HG03159 (cell line): ENCODE measurements around the gene ABCC3.

ENCODE experiments used
- ATAC-seq: cut with Tn5 transposase; IDR thresholded peaks from one replicate; pipeline ENCODE4 v1.9.1; 2021; ENCODE audit warnings: mild to moderate bottlenecking, moderate library complexity; ENCODE audit not compliant: unreplicated experiment

ABCC3 gene

GRCh38 chr17:50641357-50641756, 6.7 kb downstream of the ABCC3 start:
- ATAC-seq, result no peak

DNA sequence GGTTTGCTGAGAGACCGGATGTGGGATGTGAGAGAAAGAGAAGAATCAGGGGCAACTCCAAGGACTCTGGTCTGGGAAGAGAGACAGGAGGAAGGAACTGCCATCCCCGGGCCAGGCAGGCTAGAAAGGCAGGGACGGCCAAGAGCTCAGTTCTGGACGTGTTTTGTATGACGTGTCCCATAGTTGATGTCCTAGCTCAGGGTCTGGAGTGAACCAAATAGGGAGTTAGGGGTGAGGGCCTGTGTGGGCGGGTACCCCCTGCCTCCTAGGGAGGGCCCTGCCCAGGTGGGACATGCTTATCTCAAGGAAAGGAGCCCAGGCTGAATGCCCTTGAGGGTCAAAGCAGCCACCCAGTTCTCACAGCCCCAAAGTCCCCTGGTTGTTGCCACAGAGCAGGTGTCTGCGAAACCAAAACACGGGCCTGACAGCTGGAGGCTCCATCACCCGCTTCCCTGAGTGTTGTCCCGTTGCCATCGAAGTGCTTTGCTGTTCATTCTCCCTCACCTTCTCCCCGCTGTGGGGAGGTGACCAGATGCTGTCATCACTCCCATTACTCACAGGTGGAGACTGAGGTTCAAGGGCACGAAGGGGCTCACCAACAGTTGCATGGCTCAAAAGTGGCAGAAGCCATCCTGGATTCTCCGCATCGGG, 7.5 kb downstream of the ABCC3 start:
- no peak for ATAC-seq

GRCh38 chr17:50642722-50643656, 8.3 kb downstream of the ABCC3 start:
- ATAC-seq, result no peak

DNA sequence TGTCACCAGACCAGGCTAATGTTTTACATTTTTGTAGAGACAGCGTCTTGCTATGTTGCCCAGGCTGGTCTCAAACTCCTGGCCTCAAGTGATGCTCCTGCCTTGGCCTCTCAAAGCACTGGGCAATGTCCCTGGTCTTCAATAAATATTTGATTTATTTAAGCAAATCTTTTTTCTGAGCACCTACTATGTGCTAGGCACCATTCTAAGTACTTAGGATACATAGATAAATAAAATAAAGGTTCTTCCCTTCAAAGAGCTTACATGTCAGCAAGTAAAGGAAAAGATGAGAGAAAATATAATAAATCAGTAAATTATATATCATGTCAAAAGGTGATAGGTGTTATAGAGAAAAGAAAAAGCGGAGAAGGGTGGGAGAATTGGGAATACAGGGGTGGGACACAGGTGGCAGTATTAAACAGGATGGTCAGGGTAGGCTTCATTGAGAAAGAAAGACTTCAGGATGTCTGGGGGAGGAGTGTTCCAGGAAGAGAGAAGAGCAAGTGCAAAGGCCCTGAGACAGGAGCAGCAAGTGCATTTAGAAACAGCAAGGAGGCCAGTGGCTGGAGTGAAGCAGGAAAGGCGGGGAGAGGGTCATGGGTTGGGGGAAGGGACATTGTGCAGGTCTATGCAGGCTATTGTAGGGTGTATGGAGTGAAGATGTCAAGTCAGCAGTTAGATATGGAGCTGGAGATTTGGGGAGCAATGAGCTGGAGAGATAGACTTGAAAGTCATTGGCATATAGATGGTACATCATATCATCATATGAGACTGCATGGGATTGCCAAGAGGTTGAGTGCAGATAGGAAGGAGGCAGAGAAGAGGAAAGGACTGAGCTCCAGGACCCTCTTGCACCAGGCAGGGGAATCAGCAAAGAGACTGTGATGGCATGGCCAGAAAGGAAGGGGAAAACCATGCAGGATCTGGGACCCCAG, 11.3 kb downstream of the ABCC3 start:
- ATAC-seq, result no peak

- no peak for ATAC-seq
Measured at GRCh38 chr17:50647187-50647586, 12.5 kb downstream of the ABCC3 start.

- no peak for ATAC-seq
Measured at GRCh38 chr17:50649042-50649908, 14.6 kb downstream of the ABCC3 start.

GRCh38 chr17:50651661-50652060, 17.0 kb downstream of the ABCC3 start:
- ATAC-seq, result no peak

DNA sequence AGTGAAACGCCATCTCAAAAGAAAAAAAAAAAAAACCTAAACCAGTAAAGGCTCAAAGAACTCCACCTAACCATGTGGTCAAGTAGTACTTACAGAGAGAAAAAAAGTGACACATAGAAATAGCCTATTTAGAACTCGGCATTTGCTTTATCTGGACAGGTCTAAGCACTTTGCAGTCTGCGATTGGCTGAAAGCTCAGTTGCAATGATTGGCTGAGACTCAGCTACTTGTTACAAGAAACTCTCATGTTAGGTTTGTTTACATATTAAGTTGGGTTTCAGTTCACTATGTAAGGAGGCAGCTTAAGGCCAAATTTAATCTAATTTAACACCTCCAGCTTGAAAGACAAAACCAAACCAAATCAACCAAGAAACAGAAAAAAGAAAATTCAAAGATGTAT, 19.1 kb downstream of the ABCC3 start:
- no peak for ATAC-seq

DNA sequence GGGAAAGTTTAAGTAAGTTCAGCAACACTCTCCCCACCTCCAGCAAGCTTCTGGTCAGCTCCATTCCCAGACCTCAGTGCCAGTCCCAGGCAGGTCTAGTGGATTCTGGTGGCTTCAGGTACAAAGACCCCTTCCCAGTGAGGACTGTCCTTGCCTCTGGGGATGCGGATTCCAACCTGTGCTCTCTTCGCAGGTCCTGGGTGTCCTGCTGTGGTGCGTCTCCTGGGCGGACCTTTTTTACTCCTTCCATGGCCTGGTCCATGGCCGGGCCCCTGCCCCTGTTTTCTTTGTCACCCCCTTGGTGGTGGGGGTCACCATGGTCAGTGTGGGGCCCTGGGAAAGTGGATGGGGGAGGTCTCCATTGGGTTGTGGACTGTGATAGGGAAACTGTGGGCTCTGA, 21.8 kb downstream of the ABCC3 start:
- no peak for ATAC-seq

DNA sequence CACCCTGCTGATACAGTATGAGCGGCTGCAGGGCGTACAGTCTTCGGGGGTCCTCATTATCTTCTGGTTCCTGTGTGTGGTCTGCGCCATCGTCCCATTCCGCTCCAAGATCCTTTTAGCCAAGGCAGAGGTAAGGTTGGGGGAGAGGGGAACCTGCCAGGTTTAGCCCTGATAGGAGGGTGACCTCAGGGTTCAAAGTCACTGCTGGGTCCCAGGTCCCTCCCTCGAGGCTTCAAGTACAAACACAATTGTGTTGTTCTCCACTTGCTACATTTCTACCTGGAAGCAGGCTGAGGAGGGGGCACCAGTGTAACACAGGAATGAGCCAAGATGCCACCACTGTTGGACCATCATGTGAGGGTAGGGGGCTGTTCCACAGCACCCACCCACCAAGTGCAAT, 22.4 kb downstream of the ABCC3 start:
- ATAC-seq, result no peak

DNA sequence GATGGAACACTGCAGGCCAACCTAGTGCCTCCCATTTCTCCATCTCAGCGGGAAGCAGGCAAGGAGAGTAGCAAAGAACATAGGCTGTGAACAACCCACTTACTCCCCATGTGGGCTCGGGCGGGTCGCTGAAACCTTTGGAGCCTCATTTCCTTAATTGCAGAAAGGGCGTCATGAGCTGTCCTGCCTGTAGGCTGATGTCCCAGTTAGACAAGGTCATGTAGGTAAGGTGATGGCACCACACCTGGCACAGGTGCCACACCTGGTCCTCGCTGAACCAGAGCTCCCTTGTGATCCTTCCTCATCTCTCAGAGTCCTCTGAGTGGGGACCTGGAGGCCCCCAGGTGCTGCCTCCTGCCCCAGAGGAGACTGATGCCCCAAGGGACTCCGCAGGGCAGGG, 22.9 kb downstream of the ABCC3 start:
- no peak for ATAC-seq

GRCh38 chr17:50658616-50659015, 23.9 kb downstream of the ABCC3 start:
- ATAC-seq, result no peak

GRCh38 chr17:50659179-50659578, 24.5 kb downstream of the ABCC3 start:
- ATAC-seq, result no peak

DNA sequence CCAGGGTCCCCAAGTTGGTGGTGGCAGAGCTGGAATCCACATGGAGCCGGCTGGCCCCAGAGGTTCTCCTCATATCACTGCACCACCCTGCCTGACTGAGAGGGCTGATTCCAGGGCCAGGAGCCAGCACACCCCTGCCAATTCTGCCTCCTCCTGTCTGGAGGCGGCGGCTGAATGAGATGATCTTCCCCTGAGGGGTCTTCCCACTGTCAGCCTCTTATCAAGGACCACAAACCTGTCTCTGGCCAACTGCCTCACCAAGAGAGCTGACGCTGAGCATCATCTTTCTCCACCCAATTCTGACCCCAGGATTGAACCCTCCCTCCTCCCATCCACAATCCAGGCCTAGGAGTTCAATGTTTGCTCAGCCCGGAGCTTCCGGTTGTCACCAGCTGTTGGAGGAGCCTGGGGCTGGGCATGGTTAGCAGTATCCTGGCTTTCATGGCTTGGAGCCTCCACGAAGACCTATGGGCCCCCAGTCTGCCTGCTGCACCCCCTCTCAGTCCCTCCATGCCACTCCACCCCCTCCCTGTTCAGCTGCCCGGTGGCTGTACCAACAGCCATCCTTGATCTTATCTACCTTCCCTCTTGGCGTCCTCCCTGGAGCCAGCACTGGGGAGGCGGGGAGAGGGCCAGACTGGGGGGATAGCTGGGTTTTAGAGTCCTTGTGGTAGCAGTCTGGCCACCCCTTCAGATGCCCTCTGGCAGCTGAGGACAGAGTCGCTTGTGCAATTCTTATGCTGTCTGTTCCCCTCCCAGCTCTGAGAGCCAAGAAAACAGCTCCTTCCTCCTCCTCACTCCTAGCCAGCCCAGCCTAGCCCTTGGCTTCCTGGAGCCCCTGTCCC, 25.6 kb downstream of the ABCC3 start:
- ATAC-seq, result no peak

DNA sequence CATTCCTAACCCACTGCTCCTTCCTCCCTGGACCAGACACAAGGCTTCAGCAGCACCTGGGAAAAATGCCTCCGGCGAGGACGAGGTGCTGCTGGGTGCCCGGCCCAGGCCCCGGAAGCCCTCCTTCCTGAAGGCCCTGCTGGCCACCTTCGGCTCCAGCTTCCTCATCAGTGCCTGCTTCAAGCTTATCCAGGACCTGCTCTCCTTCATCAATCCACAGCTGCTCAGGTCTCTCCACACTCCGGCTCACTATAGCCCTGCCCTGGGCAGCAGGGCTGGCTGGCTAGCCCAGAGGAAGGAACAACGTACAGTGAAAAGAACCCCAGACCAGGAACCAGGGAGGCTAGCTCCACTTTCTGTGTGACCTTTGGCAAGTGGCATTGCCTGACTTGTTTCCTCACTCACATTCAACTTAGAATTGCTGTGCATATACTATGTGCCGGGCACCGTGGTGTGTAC, 26.2 kb downstream of the ABCC3 start:
- no peak for ATAC-seq

GRCh38 chr17:50661348-50661747, 26.7 kb downstream of the ABCC3 start:
- no peak for ATAC-seq

- ATAC-seq, result no peak
Measured at GRCh38 chr17:50661795-50662391, 27.2 kb downstream of the ABCC3 start.

DNA sequence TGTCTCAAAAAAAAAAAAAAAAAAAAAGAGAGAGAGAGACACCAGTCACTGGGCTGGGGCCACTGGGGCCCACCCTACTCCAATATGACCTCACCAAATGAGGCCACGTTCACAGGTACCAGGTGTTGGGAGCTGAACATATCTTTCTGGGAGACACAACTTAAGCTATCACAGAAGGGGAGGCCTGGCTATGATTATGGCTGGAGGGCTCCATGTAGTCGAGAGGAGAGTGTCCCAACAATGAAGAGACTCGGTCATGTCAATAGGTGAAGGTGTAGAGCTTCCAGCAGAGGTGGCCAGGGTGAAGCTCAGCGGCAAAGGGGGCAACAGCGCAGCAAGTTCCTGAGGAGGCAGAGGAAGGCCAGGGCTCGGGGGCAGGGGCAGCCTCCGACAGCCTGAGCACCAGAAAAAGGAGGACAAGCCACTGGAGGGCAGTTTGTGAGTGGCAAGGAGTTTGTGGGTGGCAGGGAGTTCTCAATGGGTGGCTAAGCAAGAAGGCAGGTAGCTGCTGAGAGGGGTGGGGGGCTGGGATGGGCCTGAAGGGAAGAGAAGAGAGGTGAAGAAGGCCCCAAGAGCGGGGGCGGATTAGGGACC, 28.0 kb downstream of the ABCC3 start:
- no peak for ATAC-seq
